GM18868 (cell line): ENCODE data around the gene RBM3.
"Not testable (repeated sequence)": the region's sequence is repeated elsewhere in the genome, so short reads cannot be mapped to it uniquely, and the experiment has no call there.

ENCODE experiments used
- ATAC-seq: cut with Tn5 transposase; IDR thresholded peaks from one replicate; pipeline ENCODE4 v1.9.1; 2021; ENCODE audit warnings: mild to moderate bottlenecking, moderate library complexity; ENCODE audit not compliant: unreplicated experiment

RBM3 gene

GRCh38 chrX:48574270-48575266 is at the start of gene RBM3:
TSS of gene RBM3 (plus strand) at chrX:48574484. CDS start at chrX:48575181, 697 bp downstream.
- peak; percentile 82 for ATAC-seq

DNA sequence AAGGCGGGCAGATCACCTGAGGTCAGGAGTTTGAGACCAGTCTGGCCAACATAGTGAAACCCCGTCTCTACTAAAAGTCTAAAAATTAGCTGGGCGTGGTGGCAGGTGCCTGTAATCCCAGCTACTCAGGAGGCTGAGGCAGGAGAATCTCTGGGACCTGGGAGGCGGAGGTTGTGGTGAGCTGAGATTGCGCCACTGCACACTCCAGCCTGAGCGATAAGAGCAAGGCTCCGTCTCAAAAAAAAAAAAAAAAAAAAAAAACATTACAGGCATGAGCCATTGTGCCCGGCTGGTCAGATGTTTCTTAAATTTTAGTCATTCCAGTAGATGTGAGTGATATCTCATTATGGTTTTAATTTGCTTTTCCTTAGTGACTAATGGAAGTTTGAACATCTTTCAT is 48.4 kb upstream of the RBM3 start:
- not testable (repeated sequence) for ATAC-seq

DNA sequence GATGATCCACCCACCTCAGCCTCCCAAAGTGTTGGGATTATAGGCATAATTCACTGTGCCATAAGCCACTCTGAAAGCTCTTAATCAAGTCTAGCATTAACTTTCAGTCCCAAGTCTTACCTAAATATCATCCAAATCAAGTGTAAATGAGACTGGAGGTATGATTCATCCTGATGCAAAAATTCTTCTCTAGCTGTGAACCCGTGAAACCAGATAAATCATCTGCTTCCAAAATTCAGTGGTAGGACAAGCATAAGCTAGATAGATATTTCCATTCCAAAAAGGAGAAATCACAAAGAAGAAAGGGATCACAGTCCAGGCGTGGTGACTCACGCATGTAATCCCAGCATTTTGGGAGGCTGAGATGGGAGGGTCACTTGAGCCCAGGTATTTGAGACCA is 43.5 kb upstream of the RBM3 start:
- no peak for ATAC-seq

DNA sequence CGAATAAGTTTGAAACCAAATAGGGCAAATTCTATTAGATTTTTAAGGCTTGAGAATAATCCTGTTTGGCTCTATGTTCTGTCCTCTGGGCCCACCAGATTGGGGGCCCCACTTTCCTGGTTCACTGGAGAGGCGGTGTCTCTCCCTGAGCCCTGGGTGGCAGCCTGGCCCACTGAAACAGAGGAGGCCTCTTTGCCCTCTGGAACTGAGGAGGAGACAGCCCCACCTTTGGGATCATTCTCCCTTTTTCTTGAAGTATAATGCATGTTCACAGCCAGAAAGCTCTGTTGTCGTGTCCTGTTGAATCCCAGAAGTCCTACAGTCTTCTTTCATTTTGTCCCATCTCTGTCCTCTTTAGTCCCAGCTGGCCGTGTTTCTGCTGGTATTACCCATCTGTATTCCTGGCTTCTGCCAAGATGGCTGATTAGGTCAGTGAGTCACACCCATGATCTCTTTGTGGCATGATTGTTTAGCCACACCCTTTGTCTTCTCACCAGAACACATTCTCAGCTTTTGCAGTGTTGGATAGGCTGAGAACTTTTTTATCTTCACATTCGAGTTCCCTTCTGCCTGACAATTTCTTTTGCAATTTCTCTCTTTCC is 42.8 kb upstream of the RBM3 start:
- no peak for ATAC-seq

- ATAC-seq, result no peak
These were observed 42.1 kb upstream of the RBM3 start for GRCh38 chrX:48532161-48532560.

DNA sequence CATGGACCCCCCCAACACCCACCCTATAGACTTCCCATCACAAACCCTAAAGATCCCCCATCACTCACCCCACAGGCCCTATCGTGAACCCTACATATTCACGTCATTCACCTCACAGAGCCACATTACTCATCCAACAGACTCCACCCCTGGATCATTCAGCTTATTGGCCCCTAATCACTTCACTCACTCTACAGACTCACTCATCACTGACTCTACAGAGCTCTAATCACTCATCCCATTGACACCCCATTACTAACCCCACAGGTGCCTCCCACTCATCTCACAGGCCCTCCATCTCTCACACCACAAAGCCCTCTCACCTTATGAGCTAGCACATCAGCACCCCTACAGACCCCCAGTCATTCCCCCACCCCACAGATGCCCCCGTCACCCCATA is 41.1 kb upstream of the RBM3 start:
- no peak for ATAC-seq

GRCh38 chrX:48538641-48539344 is 35.5 kb upstream of the RBM3 start:
- no peak for ATAC-seq

- peak; percentile 84 for ATAC-seq
These were observed 34.8 kb upstream of the RBM3 start, which contains the start of gene TBC1D25 for GRCh38 chrX:48539345-48540027. TSS of gene TBC1D25 (plus strand) at chrX:48539714. CDS start at chrX:48539798, 84 bp downstream.

DNA sequence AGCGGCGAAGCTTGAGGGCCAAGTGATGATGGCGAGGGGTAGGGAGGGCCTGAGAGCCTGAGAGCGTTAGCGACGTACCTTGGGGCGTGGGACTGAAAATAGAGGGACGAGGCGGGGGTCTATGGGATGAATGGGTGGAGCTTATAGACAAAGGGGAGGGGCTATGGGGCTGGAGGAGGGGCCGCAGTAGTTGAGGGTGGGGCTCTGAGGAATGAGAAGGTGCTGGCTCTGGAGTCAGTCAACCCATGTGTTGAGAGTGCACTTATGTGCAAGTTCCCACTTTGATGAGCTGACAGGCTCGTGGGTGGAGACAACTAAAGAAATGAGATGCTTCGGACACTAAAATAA is 34.3 kb upstream of the RBM3 start:
- ATAC-seq, result peak; percentile 40

- ATAC-seq, result no peak
These were observed 33.8 kb upstream of the RBM3 start for GRCh38 chrX:48540480-48540879.

GRCh38 chrX:48541140-48541814 is 33.0 kb upstream of the RBM3 start:
- ATAC-seq, result no peak

GRCh38 chrX:48548871-48549270 is 25.4 kb upstream of the RBM3 start:
- no peak for ATAC-seq

- ATAC-seq, result not testable (repeated sequence)
These were observed 18.5 kb upstream of the RBM3 start for GRCh38 chrX:48555731-48556325.

GRCh38 chrX:48558271-48558670 is 16.0 kb upstream of the RBM3 start:
- no peak for ATAC-seq

DNA sequence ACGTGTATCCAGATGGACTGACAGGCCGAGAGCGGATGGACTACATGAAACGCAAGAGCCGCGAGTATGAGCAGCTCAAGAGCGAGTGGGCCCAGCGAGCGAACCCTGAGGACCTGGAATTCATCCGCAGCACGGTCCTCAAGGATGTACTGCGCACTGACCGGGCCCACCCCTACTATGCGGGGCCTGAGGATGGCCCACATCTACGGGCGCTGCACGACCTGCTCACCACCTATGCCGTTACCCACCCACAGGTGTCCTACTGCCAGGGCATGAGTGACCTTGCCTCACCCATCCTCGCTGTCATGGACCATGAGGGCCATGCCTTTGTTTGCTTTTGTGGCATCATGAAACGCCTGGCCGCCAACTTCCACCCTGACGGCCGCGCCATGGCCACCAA is 14.6 kb upstream of the RBM3 start:
- no peak for ATAC-seq

GRCh38 chrX:48560056-48560455 is 14.2 kb upstream of the RBM3 start:
- no peak for ATAC-seq

GRCh38 chrX:48560681-48561080 is 13.6 kb upstream of the RBM3 start:
- ATAC-seq, result no peak

DNA sequence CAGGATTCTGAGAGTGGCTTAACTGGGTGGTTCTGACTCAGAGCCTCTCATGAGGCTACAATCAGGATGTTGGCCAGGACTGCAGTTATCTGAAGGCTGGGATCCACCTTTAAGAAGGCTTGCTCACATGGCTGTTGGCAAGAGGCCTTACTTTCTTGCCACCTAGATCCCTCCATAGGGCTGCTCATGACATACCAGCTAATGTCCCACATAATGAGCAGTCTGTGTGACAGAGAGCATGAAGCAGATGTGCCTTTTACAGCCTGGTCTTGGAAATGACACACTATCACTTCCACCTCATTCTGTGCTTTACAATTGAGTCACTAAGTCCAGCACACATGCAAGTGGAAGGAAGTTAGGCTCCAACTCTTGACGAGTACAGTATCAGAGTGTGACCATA is 4.3 kb upstream of the RBM3 start:
- ATAC-seq, result peak; percentile 52

DNA sequence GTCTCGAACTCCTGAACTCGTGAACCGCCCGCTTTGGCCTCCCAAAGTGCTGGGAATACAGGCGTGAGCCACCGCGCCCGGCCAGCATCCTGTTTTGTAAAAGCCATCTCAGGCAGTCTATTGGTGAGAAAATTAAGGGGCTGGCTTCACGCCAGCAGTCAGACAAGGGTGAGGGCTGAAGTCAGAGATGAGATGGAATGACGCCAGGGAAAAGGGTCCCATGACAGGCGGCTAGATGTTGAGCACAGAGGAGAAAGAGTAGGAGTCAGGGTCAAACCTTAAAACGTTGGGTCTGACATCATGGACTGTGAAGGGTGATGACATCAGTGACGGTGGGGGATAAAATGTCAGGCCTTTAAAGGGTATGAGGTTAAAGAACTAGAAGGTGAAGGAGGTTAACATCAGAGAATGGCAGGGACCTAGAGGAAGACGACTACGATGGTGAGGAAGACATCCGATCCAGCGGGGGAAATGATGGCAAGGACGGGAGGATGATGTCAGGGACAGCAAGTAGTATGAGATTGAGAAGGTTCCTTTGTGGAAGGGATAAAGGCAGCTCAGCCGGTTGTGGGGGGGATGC is 504 bp upstream of the RBM3 start:
- ATAC-seq, result no peak

GRCh38 chrX:48575642-48576041 is 1.4 kb downstream of the RBM3 start:
- ATAC-seq, result no peak
